Stimulated activated CD4-positive, alpha-beta T cell treated with anti-CD3 and anti-CD28 coated beads, Interleukin-4, amount 100 ng/mL, for 4 hours (primary cell): Measurements from ENCODE around the gene UGDH.
"Not testable (repeated sequence)": the region's sequence is repeated elsewhere in the genome, so short reads cannot be mapped to it uniquely, and the experiment has no call there.

ENCODE experiments used
- DNase-seq, 2 experiments: peaks; one replicate each; pipeline ENCODE4 v3.0.0-alpha.2; 2020

The UGDH gene

DNA sequence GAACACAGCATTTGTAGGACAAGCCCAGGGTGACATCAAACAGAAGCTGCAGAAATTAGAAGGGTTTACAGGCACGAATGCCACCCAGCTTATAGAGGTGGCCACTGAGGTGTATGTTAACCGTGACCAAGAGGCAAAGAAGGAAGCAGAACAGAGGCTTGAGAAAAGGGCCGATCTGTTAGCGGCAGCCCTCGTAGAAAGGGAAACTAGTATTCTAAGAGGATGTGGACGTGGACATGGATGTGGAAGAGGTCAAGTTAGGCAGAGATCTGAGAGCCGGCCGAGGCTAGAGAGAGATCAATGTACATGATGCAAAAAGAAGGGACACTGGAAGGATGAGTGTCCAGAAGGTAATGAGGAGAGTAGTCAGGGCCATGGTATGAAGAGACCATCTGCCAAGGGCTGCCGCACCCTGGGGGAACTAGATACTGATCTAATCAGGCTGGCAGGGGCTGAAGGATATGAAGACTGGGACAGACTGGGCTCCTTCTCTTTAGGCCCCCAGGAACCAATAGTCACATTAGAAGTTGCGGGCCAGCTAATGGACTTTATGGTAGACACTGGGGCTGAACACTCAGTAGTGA is 40.9 kb downstream of the UGDH start:
- DNase-seq, result no peak

DNA sequence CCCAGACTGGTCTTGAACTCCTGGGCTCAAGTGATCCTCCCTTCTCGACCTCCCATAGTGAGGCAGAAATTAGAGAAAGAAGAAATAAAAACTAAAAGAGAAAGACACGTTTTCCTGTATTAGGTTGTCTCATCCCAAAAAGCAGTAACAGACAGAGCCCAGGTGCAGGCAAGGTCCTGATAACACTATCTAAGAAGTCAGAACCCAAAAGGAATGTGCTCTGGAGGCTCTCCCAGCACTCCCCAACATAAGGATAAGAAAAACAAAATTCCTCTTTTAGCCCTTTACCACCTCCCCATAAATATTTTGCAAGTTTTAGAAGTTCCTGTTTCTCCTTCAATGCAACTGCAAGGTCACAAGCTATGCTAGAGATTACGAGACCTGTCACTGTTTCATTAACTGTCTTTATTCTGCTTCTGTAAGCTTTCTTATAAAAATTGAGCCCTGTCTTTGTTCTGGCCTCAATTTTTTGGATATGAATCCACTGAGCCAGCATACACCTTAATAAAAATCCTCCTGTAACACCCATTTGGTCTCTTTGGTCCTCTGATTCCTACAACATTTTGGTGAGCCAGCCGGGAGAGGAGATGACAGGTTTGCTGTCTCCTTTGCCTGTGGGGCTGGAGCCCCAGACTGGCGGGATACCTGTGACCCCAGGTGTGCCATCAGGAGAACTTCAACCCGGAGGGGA is 42.5 kb downstream of the UGDH start:
- no peak for DNase-seq

DNA sequence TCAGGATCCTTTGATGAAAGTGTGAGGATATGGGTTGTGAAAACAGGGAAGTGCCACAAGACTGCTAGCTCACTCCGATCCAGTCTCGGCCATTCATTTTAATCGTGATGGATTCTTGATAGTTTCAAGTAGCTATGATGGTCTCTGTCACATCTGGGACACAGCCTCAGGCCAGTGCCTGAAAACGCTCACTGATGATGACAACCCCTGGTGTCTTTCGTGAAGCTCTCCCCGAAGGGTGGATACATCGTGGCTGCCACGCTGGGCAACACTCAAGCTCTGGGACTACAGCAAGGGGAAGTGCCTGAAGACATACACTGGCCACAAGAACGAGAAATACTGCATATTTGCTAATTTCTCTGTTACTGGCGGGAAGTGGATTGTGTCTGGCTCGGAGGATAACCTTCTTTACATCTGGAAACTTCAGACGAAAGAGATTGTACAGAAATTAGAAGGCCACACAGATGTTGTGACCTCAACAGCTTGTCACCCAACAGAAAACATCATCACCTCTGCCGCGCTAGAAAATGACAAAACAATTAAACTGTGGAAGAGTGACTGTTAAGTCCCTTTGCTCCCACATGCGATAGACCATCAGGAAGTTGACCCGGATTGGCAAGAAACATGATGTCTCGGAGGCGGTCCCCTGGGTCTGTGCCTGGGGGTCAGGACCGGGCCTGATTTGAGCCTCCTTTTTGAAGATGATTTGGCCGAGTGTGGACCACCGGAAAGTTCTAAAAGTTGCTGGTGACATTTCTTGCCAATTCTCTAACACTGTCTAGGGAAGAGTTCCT is 46.1 kb downstream of the UGDH start:
- DNase-seq, result no peak

DNA sequence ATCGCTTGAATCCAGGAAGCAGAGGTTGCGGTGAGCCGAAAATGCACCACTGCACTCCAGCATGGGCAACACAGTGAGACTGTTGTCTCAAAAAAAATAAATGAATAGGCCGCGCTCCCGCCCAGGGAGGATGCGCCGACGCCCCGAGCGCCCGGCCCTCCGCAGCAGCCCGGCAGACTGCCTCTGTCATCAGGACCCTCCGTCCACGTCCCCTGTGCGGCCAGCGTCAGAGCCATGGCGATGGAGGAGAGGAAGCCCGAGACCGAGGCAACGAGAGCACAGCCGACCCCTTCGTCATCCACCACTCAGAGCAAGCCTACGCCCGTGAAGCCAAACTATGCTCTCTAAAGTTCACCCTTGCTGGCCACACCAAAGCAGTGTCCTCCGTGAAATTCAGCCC is 47.0 kb downstream of the UGDH start:
- DNase-seq, result no peak

DNA sequence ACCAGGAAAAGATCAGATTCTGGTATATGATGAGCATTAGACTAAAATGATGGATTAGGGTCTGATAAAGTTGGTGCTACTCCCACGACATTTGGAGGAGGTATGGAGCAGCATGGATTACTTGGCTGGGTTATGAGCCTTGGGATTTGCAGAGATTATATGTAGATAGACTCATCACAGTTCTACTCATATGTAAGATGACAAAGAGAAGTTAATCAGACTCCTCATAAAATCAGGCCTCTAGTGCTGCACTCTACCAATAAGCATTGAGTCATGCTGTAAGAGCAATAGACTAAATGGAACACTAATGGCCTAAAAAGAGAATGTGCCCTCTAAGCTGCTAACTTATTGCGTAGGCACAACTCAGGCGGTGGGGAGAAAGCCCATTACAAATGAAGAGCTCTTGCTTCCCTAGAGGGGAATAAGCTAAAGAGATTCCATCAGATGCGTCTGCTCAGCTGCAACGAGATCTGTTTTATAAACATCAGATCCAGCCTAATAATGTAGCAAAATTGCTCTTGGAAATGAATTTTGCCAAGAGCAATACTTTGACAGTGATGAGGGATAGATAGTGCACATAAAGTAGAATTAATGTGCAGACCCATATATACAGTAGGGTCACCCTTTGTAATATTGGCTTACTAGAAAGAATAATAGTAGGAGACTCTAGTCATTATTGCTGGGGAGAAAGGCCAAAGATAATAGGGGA is 50.9 kb downstream of the UGDH start:
- no peak for DNase-seq

DNA sequence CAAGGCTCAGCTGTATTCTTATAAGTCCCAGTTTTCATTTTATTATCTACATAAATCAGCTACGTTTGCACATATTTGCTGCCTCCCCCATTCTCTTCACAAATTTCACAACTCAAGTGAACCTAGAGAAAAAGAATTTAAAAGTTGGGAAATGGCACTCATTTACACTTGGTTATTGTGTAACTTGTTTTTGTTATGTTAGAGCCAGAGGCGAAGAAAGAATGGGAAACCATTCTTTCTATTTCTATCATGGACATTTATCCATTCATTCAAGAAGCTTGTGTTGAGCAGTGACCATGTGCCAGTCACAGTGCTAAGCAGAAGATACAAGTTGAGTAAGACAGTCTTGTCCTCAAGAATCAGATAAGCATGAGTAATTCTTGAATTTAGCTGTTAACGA is 54.8 kb downstream of the UGDH start:
- no peak for DNase-seq

DNA sequence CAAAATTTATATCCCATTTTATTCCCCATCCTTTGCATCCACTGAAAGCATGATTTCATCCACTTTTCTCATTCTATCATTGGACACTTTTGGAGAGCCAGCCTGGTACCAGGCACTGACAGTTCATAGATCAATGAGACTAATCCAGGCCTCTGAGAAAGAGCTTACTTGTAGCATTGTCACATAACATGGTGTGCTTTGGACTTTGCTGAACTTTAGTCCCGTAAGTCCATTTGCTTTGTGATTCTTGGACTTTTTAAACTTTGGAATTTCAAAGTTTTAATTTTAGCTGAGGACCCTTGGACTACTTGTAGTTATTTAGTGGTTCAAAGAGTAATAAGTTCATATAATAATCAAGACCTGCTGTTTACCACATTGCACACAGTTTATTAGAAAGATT is 56.8 kb downstream of the UGDH start:
- DNase-seq, result no peak

DNA sequence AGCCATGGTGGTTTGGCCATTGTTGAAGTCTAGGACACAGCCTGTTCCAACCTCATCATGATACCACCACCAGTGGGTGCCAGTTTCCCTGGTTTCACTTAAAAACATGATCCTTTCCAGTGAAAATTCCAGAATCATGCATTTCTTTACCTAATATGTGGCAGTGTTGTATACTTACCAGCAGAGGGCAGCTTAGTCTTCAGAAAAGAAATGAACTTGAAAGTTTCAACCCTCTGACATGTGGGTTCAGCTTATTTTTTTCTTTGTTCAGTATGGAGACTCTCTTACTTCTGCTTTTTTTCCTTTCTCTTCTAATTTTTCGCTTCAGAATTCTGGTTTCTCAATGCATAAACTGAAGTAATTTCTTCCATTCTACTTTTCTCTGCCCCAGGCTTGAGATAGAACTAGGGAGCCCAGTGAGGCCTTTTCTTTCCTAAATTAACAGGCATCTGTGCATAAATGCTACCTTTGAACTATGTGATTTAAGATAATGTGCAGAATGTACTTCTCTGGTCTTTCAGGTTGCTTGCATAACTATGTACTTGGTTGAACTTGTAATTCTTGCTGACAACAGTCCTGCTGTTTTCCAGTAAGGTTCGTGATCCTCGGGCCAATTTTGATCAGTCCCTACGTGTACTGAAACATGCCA is 57.7 kb downstream of the UGDH start:
- no peak for DNase-seq

DNA sequence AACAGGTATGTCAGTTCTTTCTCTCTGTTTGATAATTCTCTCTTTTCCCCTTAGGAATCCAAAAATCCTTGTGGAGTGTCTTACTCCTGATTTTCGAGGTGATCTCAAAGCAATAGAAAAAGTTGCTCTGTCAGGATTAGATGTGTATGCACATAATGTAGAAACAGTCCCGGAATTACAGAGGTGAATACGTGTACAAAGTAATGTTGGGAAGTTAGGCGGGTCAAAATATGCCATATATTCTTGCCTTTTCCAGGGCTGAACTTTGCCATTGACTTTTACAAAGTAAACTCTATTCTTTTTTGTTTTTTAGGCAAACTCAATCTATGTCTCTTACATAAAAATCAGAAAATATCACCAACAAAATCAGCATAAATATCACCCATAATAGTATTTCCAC is 59.8 kb downstream of the UGDH start:
- DNase-seq, result no peak

DNA sequence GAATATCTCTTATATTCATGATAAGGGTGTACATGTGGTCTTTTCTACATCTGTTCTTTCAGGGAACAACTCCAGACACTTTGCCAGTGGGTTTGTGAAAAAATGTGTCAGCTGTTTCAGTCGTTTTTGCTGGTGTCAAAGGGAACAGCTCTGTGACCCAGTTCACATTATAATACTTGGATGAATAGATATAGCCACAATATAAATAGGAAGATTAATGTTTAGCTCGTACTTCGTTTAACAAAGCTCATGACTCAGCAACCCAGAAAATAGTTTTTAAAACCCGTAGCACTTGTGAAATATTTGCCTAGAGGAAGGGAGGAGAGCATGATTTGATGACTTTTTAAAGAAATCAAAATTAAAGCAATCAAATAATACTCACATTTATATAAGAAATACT is 60.5 kb downstream of the UGDH start:
- DNase-seq, result no peak

DNA sequence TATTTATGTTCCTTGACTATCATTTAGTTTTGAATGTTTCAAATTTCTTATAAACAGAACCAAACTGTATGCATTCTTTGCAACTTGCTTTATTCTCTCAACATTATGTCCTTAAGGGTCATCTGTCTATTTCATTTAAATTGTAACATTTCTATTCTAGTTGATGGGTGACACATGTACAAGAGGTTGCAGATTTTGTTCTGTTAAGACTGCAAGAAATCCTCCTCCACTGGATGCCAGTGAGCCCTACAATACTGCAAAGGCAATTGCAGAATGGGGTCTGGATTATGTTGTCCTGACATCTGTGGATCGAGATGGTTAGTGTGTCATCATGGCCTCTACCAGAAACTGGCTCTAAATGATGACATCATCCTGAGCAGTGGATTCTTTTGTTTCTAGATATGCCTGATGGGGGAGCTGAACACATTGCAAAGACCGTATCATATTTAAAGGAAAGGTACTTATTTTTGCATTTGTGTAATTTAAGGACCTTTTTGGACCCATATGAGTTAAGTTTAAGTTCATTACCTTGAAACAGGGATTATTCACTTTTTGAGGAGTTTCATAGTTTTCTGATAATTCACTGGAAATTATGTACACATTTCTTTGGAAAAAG is 62.2 kb downstream of the UGDH start:
- DNase-seq, result no peak

DNA sequence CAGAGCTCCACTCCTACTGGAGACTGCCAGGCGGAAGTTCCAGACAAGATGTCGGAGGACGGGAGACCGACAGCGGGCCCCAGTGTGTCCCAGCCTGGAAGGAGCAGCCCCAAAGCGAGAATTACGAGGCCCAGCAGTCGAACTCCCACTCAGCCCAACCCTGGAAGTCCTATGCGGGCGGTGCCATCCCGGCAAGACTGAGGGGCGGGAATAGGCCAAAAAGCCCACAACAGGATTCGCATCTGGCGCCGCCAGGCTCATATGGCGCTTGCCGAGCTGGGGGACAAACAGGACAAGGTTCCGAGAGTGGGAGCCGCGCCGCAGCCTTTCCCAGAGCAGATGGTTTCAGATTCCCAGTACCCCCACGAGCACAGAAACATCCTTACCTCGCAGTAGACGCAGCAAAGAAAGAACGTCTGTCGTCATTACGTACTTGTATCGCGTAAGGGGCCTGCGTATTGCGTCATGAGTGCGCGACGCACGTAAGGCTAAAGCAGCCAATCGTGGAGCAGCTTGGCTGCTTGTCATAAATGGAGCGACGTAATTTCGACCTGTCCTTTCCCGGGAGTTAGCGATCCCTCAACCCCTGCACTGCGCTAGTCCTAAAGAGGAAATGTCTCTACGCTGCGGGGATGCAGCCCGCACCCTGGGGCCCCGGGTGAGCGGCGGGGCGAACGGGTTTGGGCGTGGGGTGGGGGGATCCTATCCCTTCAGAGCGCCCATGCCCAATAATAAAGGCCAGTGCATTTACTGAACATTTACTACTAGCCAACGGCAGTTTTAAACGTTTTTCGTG is 68.5 kb downstream of the UGDH start, which contains the start of the genes LIAS and RPL9:
Gene LIAS (plus strand): TSS at position 552 of the 796 bp plus-strand sequence. CDS start 62 bp downstream, at position 614.
Gene RPL9 (minus strand): TSS at position 418 of the 796 bp plus-strand sequence. CDS start 483 bp downstream, outside the sequence.
- peak; percentile 87 to 94 for DNase-seq

DNA sequence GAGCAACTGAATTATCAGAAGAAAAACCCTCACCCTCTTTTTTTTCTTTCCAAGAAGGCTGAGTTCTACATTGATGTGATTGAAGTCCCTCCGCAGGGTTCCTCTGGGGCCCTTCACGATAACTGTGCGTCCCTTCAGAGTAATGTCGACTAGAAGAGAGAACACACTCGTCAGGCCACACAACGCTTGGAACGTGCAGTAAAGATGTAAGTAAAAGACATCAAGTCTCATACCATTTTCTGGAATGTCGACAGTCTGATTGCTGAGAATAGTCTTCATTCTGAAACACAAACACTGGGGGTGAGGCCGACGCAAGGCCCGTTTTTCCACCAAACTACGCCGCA is 69.1 kb downstream of the UGDH start:
- DNase-seq, result not testable (repeated sequence)

DNA sequence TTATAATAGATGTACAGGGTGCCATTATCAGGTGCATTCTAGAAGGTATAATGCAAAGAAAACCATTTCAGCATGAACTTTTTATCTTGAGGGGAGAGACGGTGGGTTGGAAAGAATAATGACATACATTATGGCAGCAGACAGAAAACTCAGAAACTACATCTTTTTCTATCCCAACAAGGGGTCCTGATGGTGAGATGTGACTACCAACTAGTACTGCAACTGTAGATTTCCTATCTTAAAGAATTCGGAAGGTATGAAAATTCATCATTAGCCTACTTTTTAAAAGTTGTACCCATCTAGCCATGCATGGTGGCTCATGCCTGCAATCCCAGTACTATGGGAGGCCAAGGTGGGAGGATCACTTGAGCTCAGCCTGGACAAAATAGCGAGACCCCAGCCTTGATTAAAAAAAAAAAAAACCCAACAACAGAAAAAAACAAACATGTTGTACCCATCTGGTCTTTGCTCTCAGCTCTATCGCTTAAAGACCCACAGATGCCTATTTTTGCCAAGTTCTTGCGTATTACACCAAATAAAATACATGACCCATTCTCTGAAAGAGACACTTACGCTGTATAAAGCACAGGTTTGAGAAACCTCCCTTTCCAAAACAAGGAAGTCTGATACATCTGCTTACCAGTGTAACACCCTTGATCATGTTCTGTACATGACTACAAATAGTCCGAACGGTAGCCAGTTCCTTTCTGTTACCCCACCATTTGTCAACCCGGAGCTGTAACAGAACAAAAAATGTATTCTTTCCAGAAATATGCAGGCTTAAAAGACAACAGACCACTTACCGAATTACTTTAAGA is 70.1 kb downstream of the UGDH start:
- DNase-seq, result no peak

DNA sequence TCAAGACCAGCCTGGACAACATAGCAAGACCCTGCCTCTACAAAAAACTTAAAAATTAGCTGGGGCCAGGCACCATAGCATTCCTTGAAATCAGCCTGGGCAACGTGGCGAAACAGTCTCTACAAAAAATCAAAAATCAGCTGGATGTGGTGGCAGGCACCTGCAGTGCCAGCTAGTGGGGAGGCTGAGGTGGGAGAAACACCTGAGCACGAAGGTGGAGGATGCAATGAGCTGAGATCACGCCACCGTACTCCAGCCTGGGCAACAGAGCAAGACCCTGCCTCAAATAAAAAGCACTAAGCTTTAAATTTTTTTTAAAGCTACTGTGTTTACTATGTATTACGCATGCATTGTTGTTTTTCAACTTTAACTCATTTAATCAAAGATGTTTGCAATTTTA is 71.8 kb downstream of the UGDH start:
- DNase-seq, result no peak

DNA sequence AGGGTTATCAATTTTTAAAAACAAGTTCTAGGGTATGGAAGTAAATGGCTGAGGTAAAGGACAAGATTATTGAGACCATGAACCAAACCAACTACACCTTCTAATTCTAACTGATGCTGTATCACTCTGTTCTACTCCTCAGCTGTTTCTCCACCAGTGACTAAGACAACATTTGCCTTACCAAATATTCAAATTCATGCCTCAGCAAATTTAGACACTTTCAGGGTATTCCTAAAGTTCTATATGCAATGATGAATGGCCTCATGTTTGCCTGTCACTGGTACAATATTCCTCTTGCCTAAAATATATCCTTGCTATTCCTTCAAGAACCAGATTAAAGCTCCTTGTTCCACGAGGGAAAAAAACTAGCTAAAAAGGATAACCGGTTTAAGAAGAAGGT is 73.5 kb downstream of the UGDH start:
- DNase-seq, result no peak

DNA sequence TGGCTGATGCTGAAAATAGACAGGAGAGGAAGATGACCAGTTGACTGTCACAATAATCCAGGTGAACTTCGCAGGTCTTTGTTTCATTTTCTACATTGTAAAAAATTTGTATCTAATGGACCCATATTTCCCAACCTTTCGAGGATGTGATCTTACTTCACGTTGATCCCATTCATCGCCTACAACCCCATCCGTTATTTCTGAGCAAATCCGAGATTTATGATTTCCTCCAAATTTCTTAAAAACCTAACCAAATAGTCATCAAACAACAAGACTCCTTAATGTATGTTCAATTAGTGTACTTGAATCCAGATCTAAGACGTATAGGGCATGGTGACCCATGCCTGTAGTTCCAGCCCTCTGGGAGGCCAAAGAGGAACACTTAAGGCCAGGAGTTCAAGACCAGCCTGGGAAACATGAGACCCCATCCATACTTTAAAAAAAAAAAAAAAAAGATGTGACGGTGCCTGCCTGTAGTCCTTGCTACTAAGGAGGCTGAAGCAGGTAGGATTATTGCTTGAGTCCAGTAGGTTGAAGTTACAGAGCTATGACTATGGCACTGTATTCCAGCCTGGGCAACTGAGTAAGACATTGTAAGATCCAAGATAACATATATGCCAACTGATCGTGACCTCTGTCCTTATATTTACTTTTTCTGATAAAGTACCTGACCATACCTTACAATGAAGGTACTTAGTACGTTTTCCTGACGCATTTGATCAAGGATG is 74.2 kb downstream of the UGDH start:
- DNase-seq, result no peak

DNA sequence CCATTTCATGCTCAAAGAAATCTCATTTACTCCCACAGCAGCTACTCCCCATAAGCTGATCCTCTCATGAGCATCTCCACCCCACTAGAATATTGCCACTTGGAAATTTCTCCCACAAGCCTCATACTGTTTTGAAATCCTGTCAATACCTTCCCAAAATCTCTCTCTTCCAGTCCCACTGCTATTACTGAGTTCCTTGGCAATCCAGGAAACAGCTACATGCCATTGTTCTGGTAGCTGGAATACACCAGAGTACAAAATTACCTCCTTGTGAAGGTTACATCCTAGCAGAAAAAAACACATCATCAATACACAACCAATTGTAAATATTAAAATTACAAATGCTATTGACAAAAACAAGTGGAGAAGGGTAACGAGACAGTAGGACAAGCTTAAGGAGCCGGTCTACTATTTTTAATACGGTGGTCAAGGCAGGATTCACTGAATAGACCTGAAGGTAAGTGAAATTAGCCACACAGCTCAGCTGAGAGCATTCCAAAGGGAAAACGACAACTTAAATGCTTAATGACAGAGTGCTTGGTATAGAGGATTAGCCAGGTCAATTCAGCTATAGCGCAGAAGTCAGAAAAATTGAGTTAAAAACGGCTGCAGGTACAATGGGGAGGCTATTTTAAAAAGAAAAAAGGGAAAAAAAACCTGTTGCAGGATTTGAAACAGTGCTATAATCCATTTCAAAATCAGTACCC is 74.9 kb downstream of the UGDH start:
- DNase-seq, result no peak

DNA sequence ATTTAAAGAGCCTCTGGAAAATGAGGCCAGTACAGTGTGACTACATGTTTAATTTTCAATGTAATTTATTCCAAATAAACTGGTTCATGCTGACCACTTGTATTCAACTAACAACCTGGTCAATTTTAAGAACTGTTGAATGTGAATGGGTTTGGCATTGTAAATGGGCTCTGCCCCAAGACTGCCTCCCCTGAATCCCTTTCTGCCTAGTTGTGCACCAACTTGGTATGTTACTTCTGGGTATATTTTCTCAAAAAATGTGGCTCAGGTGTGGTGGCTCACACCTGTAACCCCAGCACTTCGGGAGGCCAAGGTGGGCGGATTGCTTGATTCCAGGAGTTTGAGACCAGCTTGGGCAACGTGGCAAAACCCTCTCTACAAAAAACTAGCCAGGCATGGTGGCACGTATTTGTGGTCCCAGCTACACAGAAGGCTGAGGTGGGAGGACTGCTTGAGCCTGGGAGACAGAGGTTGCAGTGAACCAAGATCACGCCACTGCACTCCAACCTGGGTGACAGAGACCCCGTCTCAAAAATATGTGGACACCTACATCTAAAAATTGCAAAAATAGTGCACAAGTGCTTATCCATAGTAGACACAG is 75.7 kb downstream of the UGDH start:
- DNase-seq, result no peak
